ENCODE measurements around the gene MCC. TPM values are rescaled to one million over a fixed set of nuclear protein-coding genes. Genes with fewer than 3 reads are reported as not detected.

The MCC gene
- total RNA-seq, 4 donors from 2014 or later: 6.8 to 11.9 (median 9.0) TPM

- DNase-seq (no peak), ATAC-seq (no peak)
- no peaks in the 10 kb centered on the region for H3K27me3 ChIP-seq
- in situ Hi-C loops (cut with MboI; ENCODE audit: low sequenced_read_pairs in 4 of 4): no loop called here
- TF ChIP-seq POLR2A (IDR thresholded peaks at IDR 0.05): no peak
- TF ChIP-seq CTCF (IDR thresholded peaks at IDR 0.05 in 4 of 5, conservative IDR thresholded peaks at IDR 0.05 in 1 of 5): no peak
- intact Hi-C loops (cut with DNase I; ENCODE audit: low total_unique reads): no loop called here
- no peaks in the 10 kb centered on the region for H3K36me3 ChIP-seq
- no peaks in the 10 kb centered on the region for H3K9me3 ChIP-seq
- no peak overlapping the region for H3K27ac ChIP-seq
- H3K4me3 ChIP-seq: no peak overlapping the region
- peaks cover 0 to 8% of the 10 kb centered on the region in 2 donors for H3K4me1 ChIP-seq
Measured at GRCh38 chr5:113157886-113158285, 330.4 kb downstream of the MCC start.

- Histone ChIP-seq H3K4me3 (no peak overlapping the region), H3K9me3 (no peaks in the 10 kb centered on the region), H3K27me3 (no peaks in the 10 kb centered on the region), H3K36me3 (no peaks in the 10 kb centered on the region), H3K4me1 (peaks cover 0 to 2% of the 10 kb centered on the region in 2 donors), H3K27ac (no peak overlapping the region)
- in situ Hi-C loops (cut with MboI; ENCODE audit: low sequenced_read_pairs in 4 of 4): no loop called here
- no peak for ATAC-seq
- TF ChIP-seq CTCF (IDR thresholded peaks at IDR 0.05 in 4 of 5, conservative IDR thresholded peaks at IDR 0.05 in 1 of 5) (no peak), POLR2A (IDR thresholded peaks at IDR 0.05) (no peak)
- intact Hi-C loops (cut with DNase I; ENCODE audit: low total_unique reads): no loop called here
- no peak for DNase-seq
Measured at GRCh38 chr5:113156271-113156877, 331.9 kb downstream of the MCC start.

- no peaks in the 10 kb centered on the region for H3K4me1 ChIP-seq
- no peaks in the 10 kb centered on the region for H3K9me3 ChIP-seq
- intact Hi-C loops (cut with DNase I; ENCODE audit: low total_unique reads): no loop called here
- no peak for TF ChIP-seq CTCF (IDR thresholded peaks at IDR 0.05 in 4 of 5, conservative IDR thresholded peaks at IDR 0.05 in 1 of 5)
- no peak for TF ChIP-seq POLR2A (IDR thresholded peaks at IDR 0.05)
- H3K27me3 ChIP-seq: no peaks in the 10 kb centered on the region
- no peaks in the 10 kb centered on the region for H3K36me3 ChIP-seq
- in situ Hi-C loops (cut with MboI; ENCODE audit: low sequenced_read_pairs in 4 of 4): no loop called here
- DNase-seq: no peak
- no peak overlapping the region for H3K4me3 ChIP-seq
- H3K27ac ChIP-seq: no peak overlapping the region
- no peak for ATAC-seq
Measured at GRCh38 chr5:113153512-113154097, 334.6 kb downstream of the MCC start.

GRCh38 chr5:113152380-113152740, 335.9 kb downstream of the MCC start:
- no peaks in the 10 kb centered on the region for H3K9me3 ChIP-seq
- DNase-seq: no peak
- no peaks in the 10 kb centered on the region for H3K27me3 ChIP-seq
- no peak overlapping the region for H3K27ac ChIP-seq
- in situ Hi-C loops (cut with MboI; ENCODE audit: low sequenced_read_pairs in 4 of 4) (no loop called here), intact Hi-C loops (cut with DNase I; ENCODE audit: low total_unique reads) (no loop called here)
- TF ChIP-seq POLR2A (IDR thresholded peaks at IDR 0.05) (no peak), CTCF (IDR thresholded peaks at IDR 0.05 in 4 of 5, conservative IDR thresholded peaks at IDR 0.05 in 1 of 5) (no peak)
- H3K4me1 ChIP-seq: peaks cover 0 to 6% of the 10 kb centered on the region in 2 donors
- ATAC-seq: no peak
- no peak overlapping the region for H3K4me3 ChIP-seq
- H3K36me3 ChIP-seq: no peaks in the 10 kb centered on the region
